AG09319 (cell line): Measurements from ENCODE around the gene PGBD4.

ENCODE experiments used
- DNase-seq: peaks from one replicate; pipeline ENCODE4 v3.0.0-alpha.2; 2010; ENCODE audit warnings: low read depth; ENCODE audit errors: extremely low read depth
- TF ChIP-seq, protein P1 (sequence below): IDR thresholded peaks from 2 replicates; pipeline ENCODE4 v1.5.1; 2011; ENCODE audit warnings: low read depth, mild to moderate bottlenecking, inconsistent platforms, low read length, moderate library complexity

Gene PGBD4

DNA sequence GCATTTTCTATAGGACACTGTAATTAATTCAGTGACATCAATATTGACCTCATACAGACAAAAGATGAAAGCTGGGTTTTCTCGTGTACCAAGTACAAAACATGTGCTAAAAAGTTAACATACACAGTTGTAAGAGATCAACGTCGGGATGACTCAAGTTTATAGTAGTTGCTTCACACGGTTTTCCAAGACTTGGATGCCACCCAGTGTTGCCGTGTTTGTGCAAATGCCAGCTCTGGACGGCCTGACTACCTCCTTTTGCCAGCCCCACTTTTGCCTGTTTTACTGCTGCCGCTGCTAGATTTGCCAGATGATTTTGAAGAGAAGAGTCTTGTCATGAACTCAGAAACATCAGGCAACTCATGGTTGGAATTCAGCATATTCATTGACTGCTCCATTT lies 17.8 kb upstream of the PGBD4 start:
- TF ChIP-seq, protein P1, sequence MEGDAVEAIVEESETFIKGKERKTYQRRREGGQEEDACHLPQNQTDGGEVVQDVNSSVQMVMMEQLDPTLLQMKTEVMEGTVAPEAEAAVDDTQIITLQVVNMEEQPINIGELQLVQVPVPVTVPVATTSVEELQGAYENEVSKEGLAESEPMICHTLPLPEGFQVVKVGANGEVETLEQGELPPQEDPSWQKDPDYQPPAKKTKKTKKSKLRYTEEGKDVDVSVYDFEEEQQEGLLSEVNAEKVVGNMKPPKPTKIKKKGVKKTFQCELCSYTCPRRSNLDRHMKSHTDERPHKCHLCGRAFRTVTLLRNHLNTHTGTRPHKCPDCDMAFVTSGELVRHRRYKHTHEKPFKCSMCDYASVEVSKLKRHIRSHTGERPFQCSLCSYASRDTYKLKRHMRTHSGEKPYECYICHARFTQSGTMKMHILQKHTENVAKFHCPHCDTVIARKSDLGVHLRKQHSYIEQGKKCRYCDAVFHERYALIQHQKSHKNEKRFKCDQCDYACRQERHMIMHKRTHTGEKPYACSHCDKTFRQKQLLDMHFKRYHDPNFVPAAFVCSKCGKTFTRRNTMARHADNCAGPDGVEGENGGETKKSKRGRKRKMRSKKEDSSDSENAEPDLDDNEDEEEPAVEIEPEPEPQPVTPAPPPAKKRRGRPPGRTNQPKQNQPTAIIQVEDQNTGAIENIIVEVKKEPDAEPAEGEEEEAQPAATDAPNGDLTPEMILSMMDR: no peak
- DNase-seq: no peak

DNA sequence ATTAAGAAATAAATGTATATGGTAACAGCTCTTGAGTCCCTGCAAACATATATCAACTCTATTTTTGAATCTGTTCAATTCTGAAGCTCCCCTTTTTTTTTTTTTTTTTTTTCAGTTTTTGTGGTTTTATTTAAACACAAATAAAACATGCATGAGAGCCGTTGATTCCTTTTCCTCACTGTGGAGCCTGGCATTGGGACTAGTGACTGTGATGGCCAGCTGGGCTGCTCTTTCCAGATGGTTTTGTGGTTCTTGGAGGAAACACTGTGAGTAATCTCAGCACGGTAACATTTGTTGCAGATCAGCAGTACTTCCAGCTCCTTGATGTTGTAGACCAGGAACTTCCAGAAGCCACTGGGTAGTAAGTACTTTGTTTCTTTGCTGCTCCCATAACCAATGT lies 16.1 kb upstream of the PGBD4 start:
- TF ChIP-seq, protein P1: no peak
- DNase-seq: no peak

DNA sequence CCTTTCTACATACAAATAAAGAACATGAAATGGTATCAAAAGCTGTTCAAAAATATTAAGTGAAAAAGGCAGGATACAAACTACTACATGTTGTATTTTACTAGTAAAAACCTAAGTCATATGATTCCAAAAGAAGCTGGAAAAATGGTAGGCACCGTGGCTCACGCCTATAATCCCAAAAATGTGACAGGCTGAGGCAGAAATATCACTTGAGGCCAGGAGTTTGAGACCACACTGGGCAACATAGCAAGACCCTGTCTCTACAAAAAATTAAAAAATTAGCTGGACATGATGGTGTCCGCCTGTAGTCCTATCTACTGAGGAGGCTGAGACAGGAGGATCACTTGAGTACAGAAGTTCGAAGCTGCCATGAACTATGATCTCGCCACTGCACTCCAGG lies 2.0 kb upstream of the PGBD4 start:
- DNase-seq: no peak
- TF ChIP-seq, protein P1: no peak

DNA sequence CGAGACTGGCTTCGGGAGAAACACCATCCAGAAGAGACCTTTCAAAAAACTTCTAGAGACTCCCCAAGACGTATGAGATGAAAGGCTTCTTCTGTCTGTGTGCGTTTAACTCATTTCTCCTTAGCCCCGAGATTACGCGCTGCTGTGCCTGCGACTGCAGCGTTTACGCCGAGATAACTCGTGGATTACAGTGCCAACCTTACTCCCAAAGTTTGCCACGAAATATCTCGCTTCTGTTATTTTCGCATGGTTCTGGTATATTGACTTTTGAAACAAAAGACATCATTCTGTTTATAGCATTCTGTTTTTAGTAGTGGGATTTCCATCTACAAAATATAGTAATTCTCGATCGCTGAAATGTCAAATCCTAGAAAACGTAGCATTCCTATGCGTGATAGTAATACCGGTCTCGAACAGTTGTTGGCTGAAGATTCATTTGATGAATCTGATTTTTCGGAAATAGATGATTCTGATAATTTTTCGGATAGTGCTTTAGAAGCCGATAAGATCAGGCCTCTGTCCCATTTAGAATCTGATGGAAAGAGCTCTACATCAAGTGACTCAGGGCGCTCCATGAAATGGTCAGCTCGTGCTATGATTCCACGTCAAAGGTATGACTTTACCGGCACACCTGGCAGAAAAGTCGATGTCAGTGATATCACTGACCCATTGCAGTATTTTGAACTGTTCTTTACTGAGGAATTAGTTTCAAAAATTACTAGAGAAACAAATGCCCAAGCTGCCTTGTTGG lies 467 bp downstream of the PGBD4 start:
- TF ChIP-seq, protein P1: no peak
- DNase-seq: no peak

DNA sequence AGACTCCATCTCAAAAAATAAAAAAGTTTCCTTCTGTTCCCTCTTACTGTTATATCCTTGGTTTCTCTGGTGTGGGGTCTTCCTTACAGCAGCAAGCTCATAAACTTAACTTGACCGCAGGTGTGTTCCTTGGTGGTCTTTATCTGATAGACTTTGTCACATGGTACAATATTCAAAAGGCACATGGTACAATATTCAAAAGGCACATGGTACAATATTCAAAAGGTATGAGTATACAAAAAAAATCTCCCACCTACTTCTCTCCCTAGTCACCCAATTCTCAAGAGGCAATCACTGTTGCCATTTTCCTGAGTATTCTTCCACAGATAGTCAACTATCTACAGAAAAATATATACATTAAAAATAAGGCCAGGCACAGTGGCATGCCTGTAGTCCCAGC lies 4.5 kb downstream of the PGBD4 start:
- TF ChIP-seq, protein P1: no peak
- no peak for DNase-seq

DNA sequence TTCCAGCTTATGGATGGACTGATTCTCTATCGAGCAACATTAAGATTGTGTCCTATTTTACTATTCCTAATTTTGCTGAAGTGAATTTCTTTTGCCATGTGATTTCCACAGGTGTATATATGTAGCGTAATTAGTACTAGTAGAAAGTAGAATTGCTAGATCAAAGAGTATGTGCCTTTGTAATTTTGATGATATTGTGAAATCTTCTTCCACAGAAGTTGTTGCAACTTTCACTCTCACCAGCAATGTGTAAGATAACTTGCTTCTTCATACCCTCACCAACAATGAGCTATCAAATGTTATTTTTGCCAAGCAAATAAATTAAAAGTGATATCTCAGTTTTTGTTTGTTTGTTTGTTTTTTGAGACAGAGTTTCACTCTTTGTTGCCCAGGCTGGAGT lies 5.4 kb downstream of the PGBD4 start:
- TF ChIP-seq, protein P1: no peak

DNA sequence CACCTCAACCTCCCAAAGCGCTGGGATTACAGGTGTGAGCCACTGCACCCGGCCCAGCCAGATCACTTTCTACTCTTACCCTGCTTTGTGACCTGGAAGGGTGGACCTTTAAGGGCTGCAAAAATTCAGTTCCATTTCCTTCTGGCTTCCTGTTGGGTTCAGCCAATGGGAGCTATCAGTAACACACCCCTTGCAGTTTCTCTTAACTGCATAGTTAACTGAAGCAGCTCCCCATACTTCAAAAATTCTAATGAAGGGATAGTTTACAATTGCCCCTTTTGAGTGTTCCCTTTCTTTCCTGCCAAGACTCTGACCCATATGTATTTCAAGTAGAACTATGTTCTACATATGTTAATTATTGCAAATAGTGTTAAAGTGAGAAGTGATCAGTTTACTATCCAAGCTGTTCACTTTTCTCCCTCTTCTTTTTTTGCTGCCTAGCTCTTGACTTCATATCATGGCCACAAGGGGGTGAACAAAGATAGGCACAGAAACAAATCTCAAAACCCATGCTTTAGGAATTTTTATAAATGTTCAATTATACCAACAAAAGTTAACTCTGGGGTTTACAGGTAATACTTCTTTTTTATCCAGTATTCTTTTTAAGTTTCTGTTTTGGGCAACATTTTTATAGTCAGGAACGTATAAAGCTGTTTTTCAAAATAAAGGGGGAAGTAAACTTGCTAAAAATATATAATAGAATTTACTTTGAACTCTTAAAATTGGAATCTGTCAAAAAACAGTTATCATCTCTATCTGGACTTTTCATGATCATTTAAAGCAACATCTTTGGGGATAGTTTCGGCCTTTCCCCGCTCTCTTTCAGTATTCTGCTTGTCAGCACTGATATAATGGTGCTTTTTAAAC lies 8.1 kb downstream of the PGBD4 start:
- no peak for DNase-seq

More for the DNA sequence above, 5.4 kb downstream of the PGBD4 start:
- no peak for DNase-seq

More for the DNA sequence above, 8.1 kb downstream of the PGBD4 start:
- TF ChIP-seq, protein P1: peak; percentile 71
